GM12872 (cell line): ENCODE measurements around the gene METTL25B.

Source experiments
- CTCF ChIP-seq: IDR thresholded peaks from 3 replicates; pipeline ENCODE4 v1.5.1; 2011; ENCODE audit warnings: low read depth, mild to moderate bottlenecking, low read length, moderate library complexity; ENCODE audit not compliant: insufficient read depth

METTL25B gene

GRCh38 chr1:156717351-156717750, 10.9 kb upstream of the METTL25B start:
- TF ChIP-seq CTCF: no peak

- TF ChIP-seq CTCF: no peak
Observed at GRCh38 chr1:156721131-156721530, 7.1 kb upstream of the METTL25B start.

GRCh38 chr1:156721535-156721934, 6.7 kb upstream of the METTL25B start:
- TF ChIP-seq CTCF: no peak

- TF ChIP-seq CTCF: peak; percentile 99
Observed at GRCh38 chr1:156725683-156726280, 2.5 kb upstream of the METTL25B start.

- TF ChIP-seq CTCF: peak; percentile 85
Observed at GRCh38 chr1:156726549-156727226, 1.6 kb upstream of the METTL25B start.

- no peak for TF ChIP-seq CTCF
Observed at GRCh38 chr1:156727492-156727891, 777 bp upstream of the METTL25B start.

GRCh38 chr1:156728599-156729462, 562 bp downstream of the METTL25B start, which contains the start of gene ISG20L2:
ISG20L2 (minus strand) TSS chr1:156728766; CDS start chr1:156727652, 1,114 bp downstream.
- TF ChIP-seq CTCF: no peak
